Stomach (tissue), 4 donors: Measurements from ENCODE around the gene C15orf61.

Source experiments
- EP300 ChIP-seq: sonication (generic); formaldehyde crosslinking; IDR thresholded peaks from one replicate; pipeline ENCODE4 v1.6.1; 2017; ENCODE audit warnings: antibody characterized with exemption
- POLR2A ChIP-seq, 4 donors: fragments of 450-650 bp; IDR thresholded peaks; one replicate each; pipeline ENCODE4 v1.6.1; 2016; ENCODE audit warnings: antibody characterized with exemption in 4 of 4, control low read depth in 2 of 4, mild to moderate bottlenecking in 1 of 4, moderate library complexity in 1 of 4
- POLR2AphosphoS5 ChIP-seq, 3 donors: sonication (generic); formaldehyde crosslinking; IDR thresholded peaks; one replicate each; pipeline ENCODE4 v1.6.1; 2016; ENCODE audit warnings: antibody characterized with exemption in 3 of 3
- TF ChIP-seq, protein P1 (sequence below), 7 experiments: fragments of 450-650 bp in 4 of 7; fragments of 200-600 bp in 3 of 7; sonication (generic) in 3 of 7; IDR thresholded peaks; one replicate each; pipeline ENCODE4 v1.5.1; 2016 to 2019; ENCODE audit warnings: antibody characterized with exemption in 7 of 7, control low read depth in 2 of 7, mild to moderate bottlenecking in 1 of 7

DNA sequence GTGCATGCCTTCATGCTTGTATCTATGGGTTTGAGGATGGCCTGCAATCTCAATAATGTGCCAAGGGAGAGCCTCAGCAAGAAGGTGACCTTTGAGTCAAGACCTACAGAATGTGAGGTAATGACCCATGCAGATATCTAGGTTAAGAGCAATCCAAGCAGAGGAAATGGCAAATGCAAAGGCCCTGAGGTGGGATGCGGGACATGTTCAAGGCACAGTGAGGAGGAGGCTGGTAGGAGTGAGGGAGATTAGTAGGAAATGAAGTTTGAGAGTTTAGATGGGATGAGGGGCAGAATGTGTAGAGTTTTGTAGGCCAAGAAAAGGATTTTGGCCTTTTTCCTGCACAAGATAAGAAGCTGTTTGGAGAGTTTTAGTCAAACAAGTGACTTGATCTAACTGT, 16.8 kb downstream of the C15orf61 start:
- TF ChIP-seq POLR2A (IDR thresholded peaks at IDR 0.05) (no peak), POLR2AphosphoS5 (IDR thresholded peaks at IDR 0.05) (no peak), EP300 (no peak)
- TF ChIP-seq, protein P1, sequence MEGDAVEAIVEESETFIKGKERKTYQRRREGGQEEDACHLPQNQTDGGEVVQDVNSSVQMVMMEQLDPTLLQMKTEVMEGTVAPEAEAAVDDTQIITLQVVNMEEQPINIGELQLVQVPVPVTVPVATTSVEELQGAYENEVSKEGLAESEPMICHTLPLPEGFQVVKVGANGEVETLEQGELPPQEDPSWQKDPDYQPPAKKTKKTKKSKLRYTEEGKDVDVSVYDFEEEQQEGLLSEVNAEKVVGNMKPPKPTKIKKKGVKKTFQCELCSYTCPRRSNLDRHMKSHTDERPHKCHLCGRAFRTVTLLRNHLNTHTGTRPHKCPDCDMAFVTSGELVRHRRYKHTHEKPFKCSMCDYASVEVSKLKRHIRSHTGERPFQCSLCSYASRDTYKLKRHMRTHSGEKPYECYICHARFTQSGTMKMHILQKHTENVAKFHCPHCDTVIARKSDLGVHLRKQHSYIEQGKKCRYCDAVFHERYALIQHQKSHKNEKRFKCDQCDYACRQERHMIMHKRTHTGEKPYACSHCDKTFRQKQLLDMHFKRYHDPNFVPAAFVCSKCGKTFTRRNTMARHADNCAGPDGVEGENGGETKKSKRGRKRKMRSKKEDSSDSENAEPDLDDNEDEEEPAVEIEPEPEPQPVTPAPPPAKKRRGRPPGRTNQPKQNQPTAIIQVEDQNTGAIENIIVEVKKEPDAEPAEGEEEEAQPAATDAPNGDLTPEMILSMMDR (IDR thresholded peaks at IDR 0.05): no peak
